SK-N-SH treated with all-trans-retinoic acid at 6 μM for 48 hours (cell line): ENCODE measurements around the gene PLCB1.

Source experiments
- ARNTL ChIP-seq: fragments of 450-650 bp; formaldehyde crosslinking; IDR thresholded peaks from 2 replicates; pipeline ENCODE4 v1.5.0; 2020; ENCODE audit warnings: low read depth, mild to moderate bottlenecking, moderate library complexity, borderline replicate concordance
- BACH2 ChIP-seq: fragments of 250-450 bp; sonication (Bioruptor Pico); IDR thresholded peaks from 2 replicates; pipeline ENCODE4 v1.9.0; 2021; ENCODE audit warnings: mild to moderate bottlenecking, borderline replicate concordance
- CREB5 ChIP-seq: fragments of 250-450 bp; sonication (Bioruptor Pico); IDR thresholded peaks from 2 replicates; pipeline ENCODE4 v1.5.1; 2020; ENCODE audit warnings: low read depth, mild to moderate bottlenecking, moderate library complexity
- CSRNP3 ChIP-seq: fragments of 250-450 bp; sonication (Bioruptor Pico); IDR thresholded peaks from 2 replicates; pipeline ENCODE4 v1.5.1; 2021; ENCODE audit warnings: mild to moderate bottlenecking, moderate library complexity
- GLIS3 ChIP-seq: fragments of 250-450 bp; sonication (Bioruptor Pico); IDR thresholded peaks from 2 replicates; pipeline ENCODE4 v1.5.0; 2020; ENCODE audit warnings: mild to moderate bottlenecking, moderate library complexity
- SNAI2 ChIP-seq: fragments of 250-450 bp; sonication (Bioruptor Pico); IDR thresholded peaks from 2 replicates; pipeline ENCODE4 v1.5.0; 2020; ENCODE audit warnings: mild to moderate bottlenecking, moderate library complexity
- TCF4 ChIP-seq: fragments of 250-450 bp; sonication (Bioruptor Pico); IDR thresholded peaks from 2 replicates; pipeline ENCODE4 v1.8.0; 2021; ENCODE audit warnings: mild to moderate bottlenecking, moderate library complexity, borderline replicate concordance
- TSHZ2 ChIP-seq: fragments of 250-450 bp; sonication (Bioruptor Pico); IDR thresholded peaks from 2 replicates; pipeline ENCODE4 v1.5.0; 2020; ENCODE audit warnings: mild to moderate bottlenecking, moderate library complexity
- ZC3H10 ChIP-seq: fragments of 250-450 bp; sonication (Bioruptor Pico); IDR thresholded peaks from 2 replicates; pipeline ENCODE4 v1.5.1; 2021; ENCODE audit warnings: mild to moderate bottlenecking, moderate library complexity
- ZFP3 ChIP-seq: fragments of 250-450 bp; sonication (Bioruptor Pico); IDR thresholded peaks from 2 replicates; pipeline ENCODE4 v1.5.0; 2020; ENCODE audit warnings: mild to moderate bottlenecking, moderate library complexity
- ZNF8 ChIP-seq: fragments of 450-650 bp; formaldehyde crosslinking; IDR thresholded peaks from 2 replicates; pipeline ENCODE4 v1.5.0; 2020; ENCODE audit warnings: mild to moderate bottlenecking, moderate library complexity

GRCh38 chr20:8303651-8304050 is 171.6 kb downstream of the PLCB1 start:
- TF ChIP-seq ZFP3 (CRISPR knock-in tag) (no peak), TSHZ2 (CRISPR knock-in tag) (no peak), ZNF8 (CRISPR knock-in tag) (no peak), BACH2 (CRISPR knock-in tag) (no peak), CREB5 (CRISPR knock-in tag) (no peak), SNAI2 (CRISPR knock-in tag) (no peak), ZC3H10 (CRISPR knock-in tag) (no peak), GLIS3 (CRISPR knock-in tag) (no peak), CSRNP3 (no peak), TCF4 (no peak), ARNTL (CRISPR knock-in tag) (no peak)
